HPDE6-E6E7 (cell line): ENCODE results near the gene PPP1R12B.
"Not testable (repeated sequence)": the region's sequence is repeated elsewhere in the genome, so short reads cannot be mapped to it uniquely, and the experiment has no call there.

Source experiments
- DNase-seq: peaks from one replicate; pipeline ENCODE4 v3.0.0; 2011; ENCODE audit warnings: missing footprints; ENCODE audit errors: extremely low spot score

PPP1R12B gene

DNA sequence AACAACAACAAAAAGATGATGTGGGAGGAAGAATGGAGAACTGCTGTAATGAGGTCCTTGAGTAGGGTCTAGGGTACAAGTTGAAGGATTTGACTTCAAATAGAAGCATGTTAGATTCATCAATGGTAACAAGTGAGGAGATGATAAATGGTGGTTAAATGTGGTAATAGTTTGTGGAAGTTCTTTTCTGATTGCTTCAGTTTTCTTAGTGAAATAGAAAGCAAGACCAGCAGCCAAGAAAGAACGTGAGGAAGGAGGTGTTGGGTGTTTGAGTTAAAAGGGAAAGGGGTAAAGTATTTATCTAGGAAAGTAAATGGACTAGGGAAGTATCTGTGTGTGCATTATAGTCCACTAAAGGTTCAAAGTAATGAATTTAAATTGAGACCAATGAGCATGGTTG lies 177.6 kb downstream of the PPP1R12B start:
- not testable (repeated sequence) for DNase-seq

DNA sequence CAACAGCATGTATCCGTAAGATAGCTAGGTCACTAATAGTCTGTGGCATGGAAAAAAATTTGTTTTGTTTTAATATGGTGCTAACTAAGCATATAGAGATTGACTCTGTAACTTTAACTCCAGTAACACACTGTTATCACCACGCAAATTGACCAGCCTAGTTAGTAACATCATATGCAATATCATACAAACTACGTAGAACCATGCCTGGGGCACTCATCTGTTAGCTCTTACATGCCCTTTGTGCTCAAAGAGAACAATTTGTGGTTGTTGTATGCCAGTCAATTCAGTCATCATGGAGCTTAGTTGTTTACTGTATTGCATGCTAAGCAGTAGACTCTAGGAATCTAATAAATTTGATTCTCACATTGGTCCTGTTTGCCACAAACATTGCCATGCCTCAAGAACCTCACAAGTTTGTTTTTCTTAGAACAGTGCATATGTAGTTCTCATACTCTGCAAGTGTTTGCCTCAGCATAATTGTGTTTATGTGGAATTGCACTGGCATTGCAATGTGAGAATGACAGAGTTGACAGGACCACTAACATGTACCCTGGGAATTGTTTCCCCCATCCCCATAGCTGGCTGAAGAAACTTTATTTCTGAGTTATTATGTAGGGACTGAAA lies 179.7 kb downstream of the PPP1R12B start:
- DNase-seq: not testable (repeated sequence)

DNA sequence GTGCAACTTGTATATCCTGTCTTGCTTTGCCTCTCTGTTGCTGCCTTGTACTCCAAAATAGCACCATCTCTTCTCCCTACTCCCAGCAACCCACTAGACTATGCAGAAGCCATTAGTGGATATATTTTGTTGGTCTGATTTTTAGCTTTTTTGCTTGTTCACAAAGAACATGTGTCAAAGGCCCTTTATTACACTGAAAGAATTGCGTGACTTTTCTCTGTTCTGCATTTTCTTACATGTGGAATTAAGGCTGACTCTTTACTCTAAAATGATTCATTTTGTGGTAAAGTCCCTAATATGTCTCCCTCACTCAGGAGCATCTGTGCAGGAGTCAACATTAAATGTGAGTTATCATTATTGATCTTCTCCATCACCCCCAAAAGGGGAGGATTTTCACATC lies 182.2 kb downstream of the PPP1R12B start:
- DNase-seq: not testable (repeated sequence)

DNA sequence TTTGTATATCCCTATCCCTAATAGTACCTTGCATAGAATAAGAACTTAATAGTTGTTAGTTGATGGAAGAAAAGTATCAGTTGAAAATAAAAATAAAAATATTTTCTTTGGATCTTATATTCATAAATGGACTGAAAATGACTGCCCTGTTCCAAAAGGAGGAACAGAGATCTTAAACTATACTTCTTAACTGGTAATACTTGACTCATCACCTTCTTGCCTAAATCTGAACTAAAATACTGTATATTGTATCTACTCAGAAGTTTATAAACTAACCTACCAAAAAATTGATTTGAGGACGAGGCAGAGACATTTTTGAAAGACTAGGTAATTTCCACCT lies 182.9 kb downstream of the PPP1R12B start:
- no peak for DNase-seq

DNA sequence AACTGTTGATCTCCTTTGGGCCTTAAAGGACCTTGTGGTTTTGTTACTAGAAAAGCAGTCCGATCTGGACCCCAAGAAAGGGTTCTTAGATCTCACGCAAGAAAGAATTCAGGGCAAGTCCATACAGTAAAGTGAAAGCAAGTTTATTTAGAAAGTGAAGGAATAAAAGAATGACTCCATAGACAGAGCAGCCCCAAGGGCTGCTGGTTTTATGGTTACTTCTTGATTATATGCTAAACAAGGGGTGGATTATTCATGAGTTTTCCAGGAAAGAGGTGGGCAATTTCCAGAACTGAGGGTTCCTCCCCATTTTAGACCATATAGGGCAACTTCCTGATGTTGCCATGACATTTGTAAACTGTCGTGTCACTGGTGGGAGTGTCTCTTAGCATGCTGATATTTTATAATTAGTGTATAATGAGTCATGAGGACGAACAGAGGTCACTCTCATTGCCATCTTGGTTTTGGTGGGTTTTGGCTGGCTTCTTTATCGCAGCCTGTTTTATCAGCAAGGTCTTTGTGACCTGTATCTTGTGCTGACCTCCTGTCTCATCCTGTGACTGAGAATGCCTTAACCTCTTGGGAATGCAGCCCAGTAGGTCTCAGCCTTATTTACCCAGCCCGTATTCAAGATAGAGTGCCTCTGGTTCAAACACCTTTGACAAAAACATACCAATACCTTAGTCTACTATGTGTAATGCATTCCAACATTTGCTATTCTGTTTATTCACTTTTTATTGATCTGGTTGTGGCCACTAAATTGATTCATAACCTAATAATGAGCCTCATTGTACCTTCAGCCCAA lies 183.5 kb downstream of the PPP1R12B start:
- DNase-seq: not testable (repeated sequence)

DNA sequence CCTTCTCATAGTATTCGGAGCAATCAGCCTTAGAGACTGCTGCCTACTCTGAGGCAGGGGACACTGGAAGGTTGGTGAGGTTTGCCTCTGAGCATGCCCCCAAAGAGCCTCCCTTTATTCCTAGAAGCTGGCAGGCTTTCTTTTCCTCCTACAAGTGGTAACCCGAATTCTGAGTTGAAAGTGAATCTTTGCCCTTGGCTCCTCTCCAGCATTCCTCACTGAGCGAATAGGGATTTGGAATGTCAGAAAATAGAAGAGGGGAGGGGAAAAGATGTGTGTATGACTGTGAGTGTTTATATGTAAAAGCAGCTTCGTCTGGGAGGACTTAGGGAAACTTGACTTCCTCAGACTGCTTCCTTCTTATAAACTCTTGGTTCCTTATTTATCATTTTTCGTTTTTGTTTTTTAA lies 190.7 kb downstream of the PPP1R12B start:
- DNase-seq: not testable (repeated sequence)

DNA sequence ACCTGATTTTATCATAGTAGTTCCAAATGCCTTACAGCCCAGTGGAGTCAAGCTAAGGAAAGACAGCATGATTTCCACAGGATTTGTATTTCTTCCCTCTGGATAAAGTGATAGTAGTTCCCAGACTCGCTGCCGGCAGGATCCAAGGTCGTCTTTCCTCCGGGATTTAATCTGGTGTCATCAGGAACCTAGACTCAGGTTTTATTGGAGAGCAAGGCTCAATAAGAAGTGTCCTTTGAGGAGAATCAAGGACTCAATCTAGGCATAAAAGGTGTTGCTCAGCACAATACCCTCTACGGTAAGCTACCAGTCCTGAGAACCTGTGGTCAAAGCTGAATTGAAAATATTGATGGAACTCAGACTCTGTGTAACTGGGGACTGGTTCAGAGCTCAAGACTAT lies 191.1 kb downstream of the PPP1R12B start:
- DNase-seq: not testable (repeated sequence)

DNA sequence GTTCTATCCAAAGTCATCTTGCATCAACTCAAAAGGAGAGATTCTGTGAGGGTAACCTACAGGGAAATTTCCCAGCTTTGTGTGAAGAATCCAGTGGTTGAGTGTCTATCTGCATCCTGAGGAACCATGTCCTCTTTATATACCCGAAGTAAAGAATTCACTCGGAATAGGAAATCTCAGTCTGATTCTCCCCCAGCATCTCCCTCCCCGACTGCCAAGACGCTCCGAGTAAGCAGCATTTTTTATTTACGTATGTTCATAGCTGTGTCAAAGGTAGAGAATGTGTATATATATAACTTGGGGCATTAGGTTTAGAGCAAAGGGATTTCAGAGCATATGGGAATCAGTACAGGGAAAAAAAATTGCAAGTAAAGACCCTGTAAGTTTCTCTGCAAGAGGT lies 191.5 kb downstream of the PPP1R12B start:
- no peak for DNase-seq

DNA sequence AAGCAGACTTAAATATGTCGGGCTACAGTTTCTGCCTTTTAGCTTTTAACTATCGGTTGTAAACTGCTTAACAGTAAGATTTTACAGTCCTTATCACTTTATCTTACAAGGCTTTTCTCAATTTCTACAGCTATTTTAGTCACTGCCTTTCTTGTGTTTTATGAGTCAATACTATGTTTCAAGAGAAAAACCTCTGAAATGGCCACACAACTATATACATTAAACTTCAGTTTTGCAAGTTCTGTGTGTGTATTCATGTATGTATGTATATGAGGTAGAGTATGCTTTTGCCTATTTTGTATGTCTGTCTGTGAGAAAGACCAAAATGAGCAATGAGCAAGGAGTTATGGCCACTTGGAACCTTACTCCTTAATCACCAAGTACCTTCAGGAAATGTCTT lies 191.9 kb downstream of the PPP1R12B start:
- DNase-seq: no peak

DNA sequence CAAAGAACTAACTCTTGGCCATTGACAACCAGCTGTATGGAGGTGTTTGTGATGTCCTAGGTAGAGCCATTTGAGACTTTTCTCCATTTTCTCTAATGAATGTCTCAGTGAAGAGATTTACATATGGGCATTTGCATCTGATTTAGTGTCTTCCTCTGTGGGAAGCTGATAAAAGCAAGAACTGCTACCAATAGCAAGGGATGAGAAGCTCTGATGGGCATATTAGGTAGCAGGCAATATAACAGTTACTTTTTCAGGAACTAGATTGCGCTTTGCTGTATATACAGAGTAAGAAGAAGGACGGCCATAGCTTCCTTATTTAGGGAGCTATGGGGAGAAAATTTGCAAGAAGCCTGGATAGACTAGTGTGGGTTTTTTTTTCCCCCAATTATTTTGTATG lies 192.4 kb downstream of the PPP1R12B start:
- DNase-seq: not testable (repeated sequence)

DNA sequence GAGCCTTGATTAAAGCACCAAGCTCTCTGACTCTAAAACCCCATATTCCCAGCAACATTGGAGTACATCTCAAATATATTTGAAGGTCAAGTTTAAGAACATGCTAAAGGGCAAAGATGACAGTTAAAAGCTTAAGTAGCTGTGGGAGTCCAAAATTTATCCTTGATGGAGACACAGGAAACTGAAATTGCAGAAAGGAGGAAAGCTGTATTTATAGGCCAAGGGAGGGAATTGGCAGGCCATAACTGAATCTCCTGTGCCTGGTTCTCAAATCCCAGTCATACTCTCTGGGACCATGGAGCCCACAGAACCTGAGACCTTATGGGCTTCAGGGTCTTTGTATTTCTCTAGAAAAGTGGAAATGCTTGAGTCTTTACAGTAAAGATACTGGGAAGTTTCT lies 193.9 kb downstream of the PPP1R12B start:
- not testable (repeated sequence) for DNase-seq

DNA sequence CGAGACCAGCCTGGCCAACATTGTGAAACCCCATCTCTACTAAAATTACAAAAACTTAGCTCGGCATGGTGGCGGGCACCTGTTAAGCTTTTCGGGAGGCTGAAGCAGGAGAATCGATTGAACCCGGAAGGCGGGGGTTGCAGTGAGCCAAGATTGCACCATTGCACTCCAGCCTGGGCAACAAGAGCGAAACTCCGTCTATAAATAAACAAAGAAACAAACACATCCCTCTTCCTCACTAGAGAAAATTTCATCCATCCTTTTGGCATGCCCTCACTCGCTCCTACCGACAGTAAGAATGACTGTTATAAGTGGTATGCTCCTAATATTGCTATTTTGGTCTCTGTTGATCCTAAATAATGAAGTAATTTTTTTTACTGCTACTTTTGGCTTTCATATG lies 195.0 kb downstream of the PPP1R12B start:
- DNase-seq: not testable (repeated sequence)

DNA sequence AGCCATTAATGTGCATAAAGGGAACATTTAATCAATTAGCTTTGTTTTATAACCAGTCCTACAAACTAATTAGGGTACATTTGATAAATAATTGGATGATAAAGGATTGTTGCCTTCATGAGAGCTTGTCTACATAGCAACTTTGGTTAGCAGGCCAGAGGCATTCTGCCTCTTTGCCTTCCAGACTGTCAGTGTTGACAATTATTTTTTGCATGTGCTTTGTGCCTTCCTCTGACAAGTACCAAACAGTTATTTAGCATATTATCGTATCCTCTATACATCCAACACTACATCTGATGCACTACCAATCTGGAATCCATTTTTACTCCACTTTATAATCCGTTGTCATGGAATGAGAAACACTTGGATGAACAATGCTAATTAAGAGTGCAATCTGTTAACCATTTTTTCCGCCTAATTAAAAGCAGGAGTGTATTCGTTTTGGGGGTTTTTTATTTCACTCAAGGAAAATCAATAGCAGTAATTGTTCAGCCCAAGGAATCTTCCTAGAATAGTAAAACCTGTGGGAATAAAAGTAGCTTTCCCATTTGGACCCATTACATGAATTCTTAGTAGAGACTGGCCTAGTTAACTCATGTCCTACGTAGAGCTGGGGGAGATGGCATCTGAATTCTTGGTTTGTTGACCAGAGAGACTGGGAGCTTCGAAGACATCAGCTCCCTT lies 196.4 kb downstream of the PPP1R12B start:
- not testable (repeated sequence) for DNase-seq

DNA sequence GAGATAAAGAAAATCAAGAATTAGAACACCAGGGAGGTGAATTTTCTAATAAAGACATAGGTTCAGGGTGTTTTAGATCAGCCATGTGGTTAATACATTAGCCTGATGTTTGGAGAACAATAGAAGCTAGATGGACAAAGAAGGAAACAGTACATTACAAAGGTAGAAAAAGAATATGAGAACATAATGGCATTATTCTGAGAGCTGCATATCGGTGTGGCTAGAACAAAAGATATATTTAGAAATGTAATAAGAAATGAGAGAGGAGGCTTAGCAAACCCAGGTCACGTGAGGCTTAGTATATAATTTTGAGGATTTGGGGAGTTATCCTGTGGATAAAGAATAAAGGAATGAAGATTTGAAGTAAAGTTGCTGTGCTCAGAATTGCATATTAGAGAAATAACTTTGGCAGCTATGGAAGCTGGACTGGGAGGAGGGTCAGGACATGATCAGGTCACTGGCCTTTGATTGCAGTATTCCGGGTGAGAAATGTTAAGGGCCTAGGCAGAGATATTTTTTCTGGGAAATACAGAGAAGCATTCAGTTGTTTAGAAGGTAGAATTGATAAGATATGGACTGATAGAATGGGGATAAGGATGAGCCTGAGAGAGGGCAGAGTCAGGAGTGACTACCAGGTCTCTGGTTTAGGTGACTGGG lies 197.3 kb downstream of the PPP1R12B start:
- DNase-seq: not testable (repeated sequence)

DNA sequence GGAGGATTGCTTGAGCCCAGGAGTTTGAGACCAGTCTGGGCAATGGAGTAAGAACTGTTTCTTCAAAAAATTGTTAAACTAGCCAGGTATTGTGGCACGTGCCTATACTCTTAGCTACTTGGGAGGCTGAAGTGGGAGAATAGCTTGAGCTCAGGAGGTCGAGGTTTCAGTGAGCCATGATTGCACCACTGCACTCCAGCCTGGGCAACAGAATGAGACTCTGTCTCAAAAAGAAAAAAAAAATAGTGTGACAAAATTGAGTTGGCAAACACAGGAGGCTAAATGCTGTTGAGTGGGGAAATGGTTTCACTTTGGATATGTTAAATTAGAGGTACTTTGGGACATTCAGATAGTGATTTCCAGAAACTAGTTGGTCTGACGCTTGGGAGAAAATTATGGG lies 197.9 kb downstream of the PPP1R12B start:
- not testable (repeated sequence) for DNase-seq

DNA sequence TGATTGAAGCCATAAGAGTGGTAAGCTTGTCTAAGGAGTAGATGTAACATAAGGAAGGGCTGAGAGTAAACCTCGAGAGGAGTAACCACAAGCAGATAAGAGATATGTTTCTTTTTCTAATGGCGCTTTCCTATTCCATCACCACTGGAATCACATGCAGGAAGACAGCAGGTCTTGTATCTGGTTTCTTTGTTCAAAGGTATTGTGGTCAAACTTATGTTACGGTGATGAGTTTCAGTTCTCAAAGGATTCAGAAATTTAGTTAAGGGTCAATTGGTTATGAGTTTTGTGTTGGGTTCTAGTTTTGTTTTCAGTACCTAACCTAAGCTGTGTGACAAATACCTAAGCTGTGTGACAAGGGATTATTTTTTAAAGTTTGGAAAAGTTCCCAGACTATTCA lies 198.3 kb downstream of the PPP1R12B start:
- not testable (repeated sequence) for DNase-seq

DNA sequence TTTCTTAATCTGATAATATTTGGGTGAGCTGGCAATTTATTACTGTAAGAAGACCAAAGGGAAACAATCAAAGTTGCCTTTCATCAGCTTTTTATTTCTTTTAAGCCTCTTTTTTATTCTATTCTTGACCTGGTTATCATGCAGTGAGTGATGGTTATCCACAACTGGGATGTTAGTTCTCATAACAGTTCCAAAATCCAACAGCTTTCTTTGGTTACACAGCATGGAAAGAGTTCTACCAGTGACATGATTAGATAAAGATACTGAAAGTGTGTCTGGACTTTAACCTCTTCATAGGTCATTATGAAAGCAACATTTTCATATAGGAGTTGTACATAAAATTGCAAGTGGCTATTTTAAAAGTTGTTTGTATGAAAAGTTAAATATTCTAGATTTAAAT lies 198.7 kb downstream of the PPP1R12B start:
- DNase-seq: no peak

DNA sequence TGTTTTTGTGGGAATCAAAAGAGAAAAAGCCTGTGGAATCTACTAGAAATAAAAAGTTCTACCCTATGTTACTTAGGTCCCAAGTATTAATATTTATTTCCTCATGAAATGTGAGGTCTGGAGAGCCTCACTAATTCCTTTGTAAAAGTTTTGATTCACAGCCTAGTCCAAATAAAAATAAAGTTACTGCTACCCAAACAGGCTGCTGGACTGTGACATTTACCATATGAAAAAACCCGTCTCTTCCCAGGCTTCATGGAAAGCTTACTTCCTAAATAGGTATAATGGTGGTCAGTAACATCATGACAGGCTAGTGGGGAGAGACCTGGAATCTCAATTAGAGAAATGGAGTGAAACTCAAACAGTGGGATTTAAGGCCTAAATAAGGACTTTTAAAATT lies 201.6 kb downstream of the PPP1R12B start:
- not testable (repeated sequence) for DNase-seq

DNA sequence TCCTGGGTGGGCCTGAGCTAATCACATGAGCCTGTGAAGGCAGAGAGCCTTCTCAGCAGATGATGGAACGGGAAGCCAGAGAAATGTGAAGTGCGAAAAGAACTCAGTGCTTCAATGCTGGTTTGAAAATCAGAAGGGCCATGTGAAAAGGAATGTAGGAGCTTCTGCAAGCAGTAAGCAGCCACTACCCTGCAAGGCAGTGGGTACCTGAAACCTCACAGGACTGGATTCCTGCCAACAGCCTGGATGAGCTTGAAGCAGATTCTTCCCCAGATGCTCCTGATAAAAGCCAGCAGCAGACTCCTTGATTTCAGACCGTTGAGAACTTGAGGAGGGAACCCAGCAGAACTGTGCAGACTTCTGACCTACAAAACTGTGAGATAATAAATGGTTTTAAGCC lies 203.2 kb downstream of the PPP1R12B start:
- DNase-seq: no peak

DNA sequence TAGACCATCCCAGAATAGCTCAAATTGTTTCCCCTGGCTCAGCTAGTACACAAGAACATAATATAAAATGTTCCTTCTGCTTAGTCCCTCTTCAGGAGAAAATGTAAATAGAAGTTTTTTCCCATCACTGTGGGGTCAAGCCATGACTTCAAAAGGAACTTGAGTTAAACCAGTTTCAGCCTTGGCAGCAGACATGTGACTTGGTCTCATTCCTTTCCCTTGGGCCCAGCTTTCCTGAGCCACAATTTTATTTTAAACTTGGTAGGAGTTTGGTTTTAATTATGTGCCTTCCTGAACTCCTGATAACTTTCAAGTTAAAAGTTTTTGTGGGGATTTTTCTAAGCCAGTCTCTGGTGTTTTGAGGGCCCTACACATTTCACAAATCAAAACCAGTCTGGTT lies 204.1 kb downstream of the PPP1R12B start:
- not testable (repeated sequence) for DNase-seq

DNA sequence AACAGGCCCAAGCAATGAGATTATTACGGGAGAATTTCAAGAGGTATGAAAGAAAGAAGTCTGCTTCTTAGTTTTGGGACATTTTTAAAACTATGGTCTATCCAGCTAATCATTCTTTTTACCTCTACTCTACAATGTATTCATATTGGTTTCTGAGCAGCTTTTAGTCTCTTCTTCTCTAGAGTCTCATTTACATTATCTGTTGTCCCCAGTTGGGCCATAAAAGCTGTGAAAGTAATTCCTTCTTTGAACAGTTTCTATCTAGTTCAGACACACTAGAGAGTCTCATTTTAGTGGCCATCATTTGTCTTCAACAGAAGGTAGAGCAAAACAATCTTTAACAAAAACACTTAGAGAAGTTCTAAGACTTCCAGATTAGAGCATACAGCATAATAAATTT lies 204.6 kb downstream of the PPP1R12B start:
- DNase-seq: not testable (repeated sequence)

DNA sequence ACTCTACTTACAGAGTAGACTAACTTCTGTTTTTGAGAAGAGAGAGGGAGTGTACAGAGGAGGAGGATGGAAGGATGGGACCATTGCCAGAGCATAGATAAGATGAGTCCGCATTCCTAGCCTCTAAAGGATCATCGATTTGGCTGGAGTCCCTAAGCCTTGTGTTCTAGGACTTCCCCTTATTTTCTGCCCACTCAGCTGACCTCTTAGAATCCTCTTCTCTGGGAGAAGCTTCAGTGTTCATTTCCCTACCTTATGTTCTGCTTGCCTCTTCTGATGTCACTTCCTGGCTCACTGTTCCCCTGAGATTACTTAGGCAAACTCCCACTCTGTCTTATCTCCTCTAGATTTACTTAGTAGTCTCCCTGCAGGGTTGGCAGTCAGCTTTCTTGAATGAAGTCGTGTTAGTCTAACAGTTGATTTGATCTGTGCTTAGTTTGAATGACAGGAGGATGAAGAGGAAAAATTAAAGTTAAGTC lies 205.1 kb downstream of the PPP1R12B start:
- no peak for DNase-seq
